Left ventricle myocardium inferior (tissue), 1 donor: ENCODE data around the gene RERG. TPM values are rescaled to one million over a fixed set of nuclear protein-coding genes. Genes with fewer than 3 reads are reported as not detected.

Source experiments
- DNase-seq: peaks from one replicate; pipeline ENCODE4 v3.0.0-alpha.2; 2020
- H3K27ac ChIP-seq: fragments of 200-600 bp; replicated peaks from 2 replicates; pipeline ENCODE4 v1.8.0; 2021
- H3K27me3 ChIP-seq: fragments of 200-600 bp; 2 replicates; pipeline ENCODE4 v1.8.0; 2021; ENCODE audit warnings: low read depth
- H3K36me3 ChIP-seq: fragments of 200-600 bp; 2 replicates; pipeline ENCODE4 v1.8.0; 2021
- H3K4me1 ChIP-seq: fragments of 200-600 bp; 2 replicates; pipeline ENCODE4 v1.8.0; 2021
- H3K4me3 ChIP-seq: fragments of 200-600 bp; 2 replicates; pipeline ENCODE4 v1.8.0; 2021; ENCODE audit warnings: mild to moderate bottlenecking, moderate library complexity
- H3K9me3 ChIP-seq: fragments of 200-600 bp; replicated peaks from 2 replicates; pipeline ENCODE4 v1.8.0; 2021
- intact Hi-C: fragments of 100-400 bp; cut with micrococcal nuclease; formaldehyde crosslinking; loops from one replicate; pipeline ENCODE4 v1.11.0; 2022
- total RNA-seq: library from RNA; stranded (reverse); fragmentation: NEBNext Ultra II Directional; extraction: Animal tissue kit (Norgen Biotek cat#: 25700); gene quantifications from one replicate; pipeline ENCODE4 v1.2.1, GENCODE V29; 2021
- TF ChIP-seq, protein P1 (sequence below): fragments of 200-600 bp; IDR thresholded peaks from 2 replicates; pipeline ENCODE4 v1.8.0; 2021; ENCODE audit warnings: antibody characterized with exemption, mild to moderate bottlenecking, borderline replicate concordance
- donor health status: DM: no; HTN: yes; CAD: no; lungs with severe emphysema.

Gene RERG
- total RNA-seq, 1 donor from 2014 or later: 4.5 TPM

DNA sequence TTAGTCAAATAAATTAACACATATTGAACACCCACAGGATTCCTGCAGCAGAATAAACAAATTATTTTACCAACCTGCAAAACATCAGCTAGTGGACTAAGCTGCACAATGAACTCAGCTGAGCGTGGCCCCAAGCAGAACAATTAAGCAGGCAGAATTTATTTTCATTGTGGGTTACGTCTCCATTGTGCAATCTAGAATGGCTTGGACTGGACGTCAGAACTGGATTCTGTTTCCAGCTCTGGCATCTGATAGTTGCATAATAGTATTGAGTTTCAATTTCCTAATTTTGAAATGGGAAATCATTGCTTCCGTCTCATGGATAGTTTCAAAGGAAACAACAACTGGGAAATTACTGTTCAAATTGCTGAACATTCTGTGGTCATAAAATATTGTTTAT is 35.5 kb upstream of the RERG start:
- no peak overlapping the region for H3K4me3 ChIP-seq
- H3K4me1 ChIP-seq: no peaks in the 10 kb centered on the region
- intact Hi-C loops: no loop called here
- DNase-seq: no peak
- H3K9me3 ChIP-seq: peaks cover 11% of the 10 kb centered on the region
- TF ChIP-seq, protein P1, sequence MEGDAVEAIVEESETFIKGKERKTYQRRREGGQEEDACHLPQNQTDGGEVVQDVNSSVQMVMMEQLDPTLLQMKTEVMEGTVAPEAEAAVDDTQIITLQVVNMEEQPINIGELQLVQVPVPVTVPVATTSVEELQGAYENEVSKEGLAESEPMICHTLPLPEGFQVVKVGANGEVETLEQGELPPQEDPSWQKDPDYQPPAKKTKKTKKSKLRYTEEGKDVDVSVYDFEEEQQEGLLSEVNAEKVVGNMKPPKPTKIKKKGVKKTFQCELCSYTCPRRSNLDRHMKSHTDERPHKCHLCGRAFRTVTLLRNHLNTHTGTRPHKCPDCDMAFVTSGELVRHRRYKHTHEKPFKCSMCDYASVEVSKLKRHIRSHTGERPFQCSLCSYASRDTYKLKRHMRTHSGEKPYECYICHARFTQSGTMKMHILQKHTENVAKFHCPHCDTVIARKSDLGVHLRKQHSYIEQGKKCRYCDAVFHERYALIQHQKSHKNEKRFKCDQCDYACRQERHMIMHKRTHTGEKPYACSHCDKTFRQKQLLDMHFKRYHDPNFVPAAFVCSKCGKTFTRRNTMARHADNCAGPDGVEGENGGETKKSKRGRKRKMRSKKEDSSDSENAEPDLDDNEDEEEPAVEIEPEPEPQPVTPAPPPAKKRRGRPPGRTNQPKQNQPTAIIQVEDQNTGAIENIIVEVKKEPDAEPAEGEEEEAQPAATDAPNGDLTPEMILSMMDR: no peak
- no peaks in the 10 kb centered on the region for H3K36me3 ChIP-seq
- H3K27me3 ChIP-seq: peaks cover 2% of the 10 kb centered on the region
- peak overlapping the region; percentile 36 for H3K27ac ChIP-seq

DNA sequence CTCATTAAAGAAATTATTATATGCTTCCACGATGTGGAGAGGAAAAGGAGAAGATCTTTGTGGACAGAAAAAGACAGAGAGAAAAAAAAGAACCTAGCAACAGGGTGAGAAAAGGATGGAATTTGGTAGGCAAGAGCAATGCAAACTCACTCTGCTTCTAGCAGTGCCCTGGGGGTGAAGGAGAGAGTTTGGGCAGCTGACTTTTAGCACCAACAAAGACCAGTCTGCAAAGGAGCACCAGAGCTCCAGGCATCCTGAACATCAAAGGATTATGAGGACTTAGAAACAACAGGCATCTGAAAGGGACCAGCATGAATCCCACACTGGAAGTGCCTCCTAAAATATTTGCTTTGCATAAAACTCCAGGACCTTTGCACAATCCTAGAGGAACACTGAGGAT is 32.8 kb upstream of the RERG start:
- DNase-seq: no peak
- Histone ChIP-seq H3K9me3 (peaks cover 8% of the 10 kb centered on the region), H3K27me3 (peaks cover 24% of the 10 kb centered on the region), H3K36me3 (no peaks in the 10 kb centered on the region), H3K4me3 (no peak overlapping the region), H3K4me1 (no peaks in the 10 kb centered on the region), H3K27ac (no peak overlapping the region)
- intact Hi-C loops: no loop called here
- TF ChIP-seq, protein P1: no peak

DNA sequence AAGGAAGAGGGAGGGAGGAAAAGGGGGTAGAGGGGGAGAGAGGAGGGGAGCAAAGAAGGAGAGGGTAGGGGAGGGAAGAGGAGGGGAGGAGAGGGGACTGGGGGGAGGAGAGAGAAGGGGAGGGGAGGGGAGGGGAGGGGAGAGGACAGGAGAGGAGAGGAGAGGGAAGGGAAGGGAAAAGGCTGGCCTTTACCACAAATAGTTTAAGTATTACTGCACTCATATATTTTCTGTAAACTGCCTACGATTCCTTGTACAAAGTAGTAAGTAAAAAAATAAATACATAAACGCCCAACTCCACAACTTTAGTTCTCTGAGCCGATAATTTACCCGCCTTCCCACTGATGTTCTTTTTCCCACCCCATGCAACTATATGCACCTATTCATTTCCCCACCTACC is 23.7 kb upstream of the RERG start:
- Histone ChIP-seq H3K36me3 (no peaks in the 10 kb centered on the region), H3K9me3 (peaks cover 14% of the 10 kb centered on the region), H3K4me1 (no peaks in the 10 kb centered on the region), H3K27ac (no peak overlapping the region), H3K27me3 (peaks cover 16% of the 10 kb centered on the region), H3K4me3 (no peak overlapping the region)
- TF ChIP-seq, protein P1: no peak
- intact Hi-C loops: no loop called here
- DNase-seq: no peak

DNA sequence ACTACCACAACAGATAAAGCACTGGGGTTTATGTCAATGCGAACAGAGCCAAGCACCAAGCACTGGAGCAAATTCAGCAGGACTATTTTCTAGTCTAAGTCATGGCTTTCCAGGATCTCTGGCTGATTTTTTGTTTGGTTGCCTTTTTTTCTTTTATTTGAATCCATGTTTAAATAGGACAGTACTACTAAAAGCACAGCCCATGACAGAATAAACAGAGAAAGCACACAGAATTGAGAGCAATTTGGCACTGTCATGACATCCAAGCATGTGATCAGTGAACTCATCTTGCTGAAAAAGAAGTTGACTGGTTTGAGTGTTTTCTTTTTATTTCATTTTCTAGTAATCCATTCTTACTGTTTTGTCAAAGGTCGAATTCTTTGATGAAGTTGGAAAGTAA is 23.1 kb upstream of the RERG start:
- Histone ChIP-seq H3K36me3 (no peaks in the 10 kb centered on the region), H3K4me1 (no peaks in the 10 kb centered on the region), H3K27me3 (peaks cover 11% of the 10 kb centered on the region), H3K27ac (no peak overlapping the region), H3K9me3 (peaks cover 14% of the 10 kb centered on the region), H3K4me3 (no peak overlapping the region)
- intact Hi-C loops: no loop called here
- TF ChIP-seq, protein P1: no peak
- no peak for DNase-seq

DNA sequence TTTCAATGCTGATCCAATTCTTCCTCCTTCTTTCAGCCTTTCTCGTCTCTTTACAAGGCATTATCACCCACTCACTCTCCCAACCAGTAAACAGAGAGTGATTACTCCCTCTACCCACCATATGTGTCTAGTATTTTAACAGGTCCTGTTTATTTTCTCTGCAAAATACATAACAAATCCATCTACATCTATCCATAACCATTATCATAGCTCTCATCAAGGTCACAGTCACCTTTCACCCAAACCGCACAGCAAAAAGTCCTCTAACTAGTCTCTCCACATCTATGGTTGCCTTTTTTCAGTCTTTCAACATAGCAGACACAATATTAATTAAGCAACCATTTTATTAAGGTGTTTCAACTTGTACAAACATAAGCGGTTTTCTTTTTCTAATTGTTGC is 21.9 kb upstream of the RERG start:
- TF ChIP-seq, protein P1: no peak
- DNase-seq: no peak
- Histone ChIP-seq H3K4me3 (no peak overlapping the region), H3K9me3 (peaks cover 6% of the 10 kb centered on the region), H3K4me1 (no peaks in the 10 kb centered on the region), H3K27me3 (peaks cover 14% of the 10 kb centered on the region), H3K27ac (no peak overlapping the region), H3K36me3 (no peaks in the 10 kb centered on the region)
- intact Hi-C loops: no loop called here

DNA sequence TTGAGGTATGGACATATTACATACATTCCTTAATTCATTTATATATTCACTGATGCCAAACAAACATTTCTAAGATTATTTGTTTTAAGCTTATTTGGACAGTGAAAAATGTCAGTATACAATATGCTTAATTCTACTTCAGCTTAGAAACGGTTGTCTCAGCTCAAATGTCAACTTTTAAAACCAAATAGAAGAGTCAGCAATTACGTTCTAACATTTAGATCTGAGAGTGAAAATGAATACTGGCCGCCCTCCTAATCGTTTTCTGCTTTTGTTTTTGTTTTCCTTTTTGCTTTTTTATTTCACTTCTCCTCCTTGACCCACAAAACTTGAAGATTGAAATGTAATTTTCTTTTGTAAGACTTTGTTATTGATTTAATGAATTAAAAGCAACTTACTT is 19.7 kb upstream of the RERG start:
- H3K4me3 ChIP-seq: no peak overlapping the region
- no peaks in the 10 kb centered on the region for H3K9me3 ChIP-seq
- H3K27me3 ChIP-seq: peaks cover 14% of the 10 kb centered on the region
- no peaks in the 10 kb centered on the region for H3K4me1 ChIP-seq
- H3K36me3 ChIP-seq: no peaks in the 10 kb centered on the region
- TF ChIP-seq, protein P1: no peak
- intact Hi-C loops: no loop called here
- no peak for DNase-seq
- no peak overlapping the region for H3K27ac ChIP-seq
